ENCODE measurements around the gene SLC4A1AP. TPM values are rescaled to one million over a fixed set of nuclear protein-coding genes. Genes with fewer than 3 reads are reported as not detected.

The SLC4A1AP gene
- total and polyA plus RNA-seq, 10 of the 15 experiments (the other 5 are each of a cell fraction or from before 2014, with no cell fraction given), result 6.5 to 30.1 (median 21.5) TPM

DNA sequence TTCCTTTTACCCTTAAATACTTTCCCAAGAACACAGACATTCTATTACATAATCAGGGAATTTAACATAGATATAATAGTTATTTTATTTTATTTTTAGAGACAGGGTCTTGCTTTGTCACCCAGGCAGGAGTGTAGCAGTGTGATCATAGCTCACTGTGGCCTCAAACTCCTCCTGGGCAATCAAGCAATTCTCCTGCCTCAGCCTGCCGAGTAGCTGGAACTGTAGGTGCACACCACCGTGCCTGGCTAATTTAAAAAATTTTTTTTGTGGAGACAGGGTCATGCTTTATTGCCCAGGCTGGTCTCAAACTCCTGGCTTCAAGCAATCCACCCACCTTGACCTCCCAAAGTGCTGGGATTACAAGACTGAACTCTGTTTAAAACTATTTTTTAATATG, 45.6 kb downstream of the SLC4A1AP start:
- Histone ChIP-seq H3K9me3 (replicated peaks; ENCODE audit: control insufficient read depth, insufficient read depth, low read length) (no peaks in the 10 kb centered on the region), H2AFZ (ENCODE audit: control insufficient read depth, low read depth, low read length) (no peak overlapping the region), H3K9ac (ENCODE audit: control insufficient read depth, insufficient read depth, low read length) (no peak overlapping the region), H3K36me3 (ENCODE audit: control insufficient read depth in 2 of 2, insufficient read depth in 2 of 2, low read length in 1 of 2) (no peaks in the 10 kb centered on the region), H3K4me3 (no peak overlapping the region), H3K4me2 (ENCODE audit: control insufficient read depth, insufficient read depth) (no peak overlapping the region), H3K27me3 (replicated peaks in 1 of 2; ENCODE audit: control insufficient read depth in 2 of 2, insufficient read depth in 2 of 2, low read length in 1 of 2) (no peaks in the 10 kb centered on the region), H3K79me2 (ENCODE audit: control insufficient read depth, insufficient read depth, low read length) (no peaks in the 10 kb centered on the region), H3K4me1 (ENCODE audit: control insufficient read depth, insufficient read depth, low read length) (no peaks in the 10 kb centered on the region), H3K27ac (ENCODE audit: control insufficient read depth, insufficient read depth) (no peak overlapping the region), H4K20me1 (ENCODE audit: control insufficient read depth, insufficient read depth) (no peaks in the 10 kb centered on the region)
- ChIA-PET SMC1A (ENCODE audit: uncharacterized antibody, unreplicated experiment) (no interaction called here), RAD21 (ENCODE audit: unreplicated experiment) (no interaction called here), POLR2A (no interaction called here), CTCF (interaction anchor here (1.4 kb wide), 1 partner anchor 11 kb away, joined by 3 read pairs; no protein-coding TSS in a partner anchor)
- TF ChIP-seq, protein P1, sequence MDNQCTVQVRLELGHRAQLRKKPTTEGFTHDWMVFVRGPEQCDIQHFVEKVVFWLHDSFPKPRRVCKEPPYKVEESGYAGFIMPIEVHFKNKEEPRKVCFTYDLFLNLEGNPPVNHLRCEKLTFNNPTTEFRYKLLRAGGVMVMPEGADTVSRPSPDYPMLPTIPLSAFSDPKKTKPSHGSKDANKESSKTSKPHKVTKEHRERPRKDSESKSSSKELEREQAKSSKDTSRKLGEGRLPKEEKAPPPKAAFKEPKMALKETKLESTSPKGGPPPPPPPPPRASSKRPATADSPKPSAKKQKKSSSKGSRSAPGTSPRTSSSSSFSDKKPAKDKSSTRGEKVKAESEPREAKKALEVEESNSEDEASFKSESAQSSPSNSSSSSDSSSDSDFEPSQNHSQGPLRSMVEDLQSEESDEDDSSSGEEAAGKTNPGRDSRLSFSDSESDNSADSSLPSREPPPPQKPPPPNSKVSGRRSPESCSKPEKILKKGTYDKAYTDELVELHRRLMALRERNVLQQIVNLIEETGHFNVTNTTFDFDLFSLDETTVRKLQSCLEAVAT (IDR thresholded peaks at IDR 0.05), result no peak
- TF ChIP-seq EGR1 (IDR thresholded peaks at IDR 0.05; ENCODE audit: borderline replicate concordance in 1 of 2, low read depth in 2 of 2, low read length in 2 of 2) (no peak), TAF1 (IDR thresholded peaks at IDR 0.05; ENCODE audit: borderline replicate concordance, low read depth, low read length) (no peak), PAX8 (IDR thresholded peaks at IDR 0.05) (no peak), ZNF274 (IDR thresholded peaks at IDR 0.05; ENCODE audit: insufficient read depth, insufficient read length) (no peak), POLR2AphosphoS2 (IDR thresholded peaks at IDR 0.05; ENCODE audit: low read depth, low read length) (no peak), SREBF1 (IDR thresholded peaks at IDR 0.05; ENCODE audit: low read length) (no peak), EZH2 (IDR thresholded peaks at IDR 0.05; ENCODE audit: borderline replicate concordance, control insufficient read depth, low read depth, low read length) (no peak), KLF5 (IDR thresholded peaks at IDR 0.05; ENCODE audit: partially characterized antibody) (no peak), BMI1 (IDR thresholded peaks at IDR 0.05; ENCODE audit: borderline replicate concordance) (no peak), ZZZ3 (IDR thresholded peaks at IDR 0.05; ENCODE audit: control insufficient read depth, insufficient read length, low read depth) (no peak), ZNF384 (IDR thresholded peaks at IDR 0.05; ENCODE audit: borderline replicate concordance, low read depth, low read length) (no peak)
- TF ChIP-seq, protein P2, sequence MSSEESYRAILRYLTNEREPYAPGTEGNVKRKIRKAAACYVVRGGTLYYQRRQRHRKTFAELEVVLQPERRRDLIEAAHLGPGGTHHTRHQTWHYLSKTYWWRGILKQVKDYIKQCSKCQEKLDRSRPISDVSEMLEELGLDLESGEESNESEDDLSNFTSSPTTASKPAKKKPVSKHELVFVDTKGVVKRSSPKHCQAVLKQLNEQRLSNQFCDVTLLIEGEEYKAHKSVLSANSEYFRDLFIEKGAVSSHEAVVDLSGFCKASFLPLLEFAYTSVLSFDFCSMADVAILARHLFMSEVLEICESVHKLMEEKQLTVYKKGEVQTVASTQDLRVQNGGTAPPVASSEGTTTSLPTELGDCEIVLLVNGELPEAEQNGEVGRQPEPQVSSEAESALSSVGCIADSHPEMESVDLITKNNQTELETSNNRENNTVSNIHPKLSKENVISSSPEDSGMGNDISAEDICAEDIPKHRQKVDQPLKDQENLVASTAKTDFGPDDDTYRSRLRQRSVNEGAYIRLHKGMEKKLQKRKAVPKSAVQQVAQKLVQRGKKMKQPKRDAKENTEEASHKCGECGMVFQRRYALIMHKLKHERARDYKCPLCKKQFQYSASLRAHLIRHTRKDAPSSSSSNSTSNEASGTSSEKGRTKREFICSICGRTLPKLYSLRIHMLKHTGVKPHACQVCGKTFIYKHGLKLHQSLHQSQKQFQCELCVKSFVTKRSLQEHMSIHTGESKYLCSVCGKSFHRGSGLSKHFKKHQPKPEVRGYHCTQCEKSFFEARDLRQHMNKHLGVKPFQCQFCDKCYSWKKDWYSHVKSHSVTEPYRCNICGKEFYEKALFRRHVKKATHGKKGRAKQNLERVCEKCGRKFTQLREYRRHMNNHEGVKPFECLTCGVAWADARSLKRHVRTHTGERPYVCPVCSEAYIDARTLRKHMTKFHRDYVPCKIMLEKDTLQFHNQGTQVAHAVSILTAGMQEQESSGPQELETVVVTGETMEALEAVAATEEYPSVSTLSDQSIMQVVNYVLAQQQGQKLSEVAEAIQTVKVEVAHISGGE (CRISPR knock-in tag; IDR thresholded peaks at IDR 0.05), result no peak
- TF ChIP-seq, protein P3, sequence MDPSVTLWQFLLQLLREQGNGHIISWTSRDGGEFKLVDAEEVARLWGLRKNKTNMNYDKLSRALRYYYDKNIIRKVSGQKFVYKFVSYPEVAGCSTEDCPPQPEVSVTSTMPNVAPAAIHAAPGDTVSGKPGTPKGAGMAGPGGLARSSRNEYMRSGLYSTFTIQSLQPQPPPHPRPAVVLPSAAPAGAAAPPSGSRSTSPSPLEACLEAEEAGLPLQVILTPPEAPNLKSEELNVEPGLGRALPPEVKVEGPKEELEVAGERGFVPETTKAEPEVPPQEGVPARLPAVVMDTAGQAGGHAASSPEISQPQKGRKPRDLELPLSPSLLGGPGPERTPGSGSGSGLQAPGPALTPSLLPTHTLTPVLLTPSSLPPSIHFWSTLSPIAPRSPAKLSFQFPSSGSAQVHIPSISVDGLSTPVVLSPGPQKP (IDR thresholded peaks at IDR 0.05; ENCODE audit: low read depth, low read length), result no peak
- in situ Hi-C loops (cut with MboI), result no loop called here
- BruUV-seq (replicated peaks), result no TSS peak
- ATAC-seq, result no peak
- 4% methylated on average over 2 of the region's 2 CpGs for WGBS (ENCODE audit: insufficient coverage, insufficient replicate concordance, low lambda C conversion rate, missing lambda C conversion rate)
- intact Hi-C loops (cut with micrococcal nuclease; ENCODE audit: unreplicated experiment), result no loop called here
- no peak for FAIRE-seq
- DNase-seq (ENCODE audit: low read depth, low spot score), result no peak
